Chondrocyte (in vitro differentiated cells): ENCODE data around the gene TMPRSS4. TPM values are rescaled to one million over a fixed set of nuclear protein-coding genes. Genes with fewer than 3 reads are reported as not detected.

ENCODE experiments used
- DNase-seq: peaks from one replicate; pipeline ENCODE4 v3.0.0; 2021; ENCODE audit warnings: mixed read lengths, low spot score
- H3K27ac Mint-ChIP-seq: one replicate; pipeline ENCODE4 v1.8.0; 2021; ENCODE audit warnings: mild to moderate bottlenecking, moderate library complexity, mixed read lengths; ENCODE audit not compliant: unreplicated experiment
- H3K27me3 Mint-ChIP-seq: 2 replicates; pipeline ENCODE4 v1.8.0; 2021; ENCODE audit warnings: low read depth, mixed read lengths
- H3K36me3 Mint-ChIP-seq: 2 replicates; pipeline ENCODE4 v1.8.0; 2021; ENCODE audit warnings: low read depth, mixed read lengths
- H3K4me1 Mint-ChIP-seq: 2 replicates; pipeline ENCODE4 v1.8.0; 2021; ENCODE audit warnings: low read depth, mild to moderate bottlenecking, mixed read lengths
- H3K4me3 Mint-ChIP-seq: one replicate; pipeline ENCODE4 v1.8.0; 2021; ENCODE audit warnings: mild to moderate bottlenecking, moderate library complexity, mixed read lengths; ENCODE audit not compliant: unreplicated experiment
- H3K9me3 Mint-ChIP-seq: 2 replicates; pipeline ENCODE4 v1.8.0; 2021; ENCODE audit warnings: low read depth, mixed read lengths
- CTCF ChIP-seq: fragments of 200-600 bp; sonication (generic); IDR thresholded peaks from 2 replicates; pipeline ENCODE4 v1.5.0; 2021; ENCODE audit warnings: antibody characterized with exemption, mild to moderate bottlenecking, moderate library complexity
- total RNA-seq: library from RNA; stranded (reverse); gene quantifications from 3 replicates; pipeline ENCODE4 v1.2.1, GENCODE V29; 2021

TMPRSS4 gene
- total RNA-seq, 1 donor from 2014 or later, result not detected

GRCh38 chr11:118095493-118095892 is 18.6 kb downstream of the TMPRSS4 start:
- TF ChIP-seq CTCF, result no peak
- Mint-ChIP-seq H3K9me3 (no peaks in the 10 kb centered on the region), H3K4me3 (no peak overlapping the region), H3K36me3 (peaks cover 2% of the 10 kb centered on the region), H3K27me3 (peaks cover 33% of the 10 kb centered on the region), H3K27ac (no peak overlapping the region), H3K4me1 (no peaks in the 10 kb centered on the region)
- no peak for DNase-seq

GRCh38 chr11:118095967-118096367 is 19.1 kb downstream of the TMPRSS4 start:
- TF ChIP-seq CTCF, result no peak
- Mint-ChIP-seq H3K4me3 (no peak overlapping the region), H3K9me3 (no peaks in the 10 kb centered on the region), H3K27ac (no peak overlapping the region), H3K36me3 (peaks cover 2% of the 10 kb centered on the region), H3K27me3 (peaks cover 35% of the 10 kb centered on the region), H3K4me1 (no peaks in the 10 kb centered on the region)
- DNase-seq, result no peak

GRCh38 chr11:118098996-118099837 is 22.3 kb downstream of the TMPRSS4 start:
- Mint-ChIP-seq H3K4me1 (no peaks in the 10 kb centered on the region), H3K27me3 (peaks cover 43% of the 10 kb centered on the region), H3K9me3 (no peaks in the 10 kb centered on the region), H3K27ac (no peak overlapping the region), H3K4me3 (no peak overlapping the region), H3K36me3 (no peaks in the 10 kb centered on the region)
- DNase-seq, result no peak
- no peak for TF ChIP-seq CTCF

GRCh38 chr11:118099838-118100556 is 23.1 kb downstream of the TMPRSS4 start:
- Mint-ChIP-seq H3K36me3 (no peaks in the 10 kb centered on the region), H3K27me3 (peaks cover 45% of the 10 kb centered on the region), H3K4me3 (no peak overlapping the region), H3K9me3 (no peaks in the 10 kb centered on the region), H3K27ac (no peak overlapping the region), H3K4me1 (no peaks in the 10 kb centered on the region)
- TF ChIP-seq CTCF, result no peak
- DNase-seq, result no peak

GRCh38 chr11:118100691-118101232 is 23.9 kb downstream of the TMPRSS4 start:
- no peak overlapping the region for H3K27ac Mint-ChIP-seq
- H3K36me3 Mint-ChIP-seq, result no peaks in the 10 kb centered on the region
- H3K9me3 Mint-ChIP-seq, result no peaks in the 10 kb centered on the region
- H3K4me3 Mint-ChIP-seq, result no peak overlapping the region
- no peaks in the 10 kb centered on the region for H3K4me1 Mint-ChIP-seq
- no peak for TF ChIP-seq CTCF
- H3K27me3 Mint-ChIP-seq, result peaks cover 43% of the 10 kb centered on the region
- no peak for DNase-seq
